Osteoblast (primary cell): ENCODE measurements around the gene DEFB124. TPM values are rescaled to one million over a fixed set of nuclear protein-coding genes. Genes with fewer than 3 reads are reported as not detected.

Experiments
- DNase-seq: peaks from one replicate; pipeline ENCODE4 v3.0.0; 2011; ENCODE audit warnings: low spot score, mixed read lengths; ENCODE audit not compliant: insufficient read length; ENCODE audit errors: missing footprints
- H2AFZ ChIP-seq: 2 replicates; pipeline ENCODE4 v1.6.0; 2011; ENCODE audit warnings: mild to moderate bottlenecking, low read length
- H3K27ac ChIP-seq: 2 replicates; pipeline ENCODE4 v1.5.1; 2011; ENCODE audit warnings: mild to moderate bottlenecking, low read depth, low read length, moderate library complexity
- H3K27me3 ChIP-seq: 2 replicates; pipeline ENCODE4 v1.6.0; 2012; ENCODE audit warnings: mild to moderate bottlenecking, control low read depth, inconsistent platforms, low read length, moderate library complexity; ENCODE audit not compliant: insufficient read depth
- H3K36me3 ChIP-seq: 2 replicates; pipeline ENCODE4 v1.5.1; 2011; ENCODE audit warnings: mild to moderate bottlenecking, low read length, control low read depth, moderate library complexity; ENCODE audit not compliant: insufficient read depth
- H3K4me1 ChIP-seq: 2 replicates; pipeline ENCODE4 v1.5.1; 2011; ENCODE audit warnings: mild to moderate bottlenecking, low read length, control low read depth, moderate library complexity; ENCODE audit not compliant: insufficient read depth
- H3K4me2 ChIP-seq: 2 replicates; pipeline ENCODE4 v1.6.0; 2011; ENCODE audit warnings: mild to moderate bottlenecking, low read length; ENCODE audit not compliant: insufficient read depth
- H3K4me3 ChIP-seq: fragments of 200-600 bp; sonication (generic); 3 replicates; pipeline ENCODE4 v1.5.1; 2012; ENCODE audit warnings: mild to moderate bottlenecking, low read length, inconsistent platforms; ENCODE audit not compliant: insufficient read depth
- H3K79me2 ChIP-seq: 2 replicates; pipeline ENCODE4 v1.6.0; 2012; ENCODE audit warnings: mild to moderate bottlenecking, low read length, control low read depth, inconsistent platforms; ENCODE audit not compliant: insufficient read depth
- H3K9me3 ChIP-seq: 2 replicates; pipeline ENCODE4 v1.5.1; 2011; ENCODE audit warnings: low read depth, low read length, control low read depth
- H4K20me1 ChIP-seq: 2 replicates; pipeline ENCODE4 v1.6.0; 2012; ENCODE audit warnings: mild to moderate bottlenecking, low read length, control low read depth; ENCODE audit not compliant: insufficient read depth
- total RNA-seq: library from RNA; depleted of rRNA; stranded (reverse); fragments of >200 nt; gene quantifications from 2 replicates; pipeline ENCODE4 v1.2.3, GENCODE V29; 2012
- TF ChIP-seq, protein P1 (sequence below): IDR thresholded peaks from 2 replicates; pipeline ENCODE4 v1.5.1; 2011; ENCODE audit warnings: mild to moderate bottlenecking, low read depth, low read length, moderate library complexity; ENCODE audit errors: extremely low read depth

DEFB124 gene
- total RNA-seq, 1 donor: not detected

DNA sequence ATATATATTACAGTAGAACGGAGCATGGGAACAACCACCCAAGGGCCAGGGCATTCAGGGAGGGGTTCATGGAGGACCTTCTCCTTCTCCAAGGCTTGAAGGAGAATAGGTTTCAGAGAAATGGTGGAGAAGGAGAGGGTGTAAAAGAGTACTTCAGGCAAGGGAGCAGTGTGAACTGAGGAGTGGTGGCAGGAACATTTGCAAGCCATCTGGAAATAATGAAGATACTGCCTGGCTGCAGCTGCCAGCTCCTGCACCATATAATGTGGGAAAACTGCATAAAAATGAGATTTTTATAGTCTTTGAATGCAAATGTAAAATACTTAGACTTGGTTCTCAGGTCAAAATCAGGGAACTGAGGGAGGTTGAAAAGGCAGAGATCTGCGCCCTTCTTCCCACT is 59.3 kb downstream of the DEFB124 start:
- H3K27ac ChIP-seq: no peak overlapping the region
- no peaks in the 10 kb centered on the region for H3K36me3 ChIP-seq
- no peaks in the 10 kb centered on the region for H3K4me1 ChIP-seq
- H3K4me2 ChIP-seq: no peak overlapping the region
- no peaks in the 10 kb centered on the region for H3K79me2 ChIP-seq
- H3K4me3 ChIP-seq: no peak overlapping the region
- DNase-seq: no peak
- no peaks in the 10 kb centered on the region for H4K20me1 ChIP-seq
- no peaks in the 10 kb centered on the region for H3K9me3 ChIP-seq
- no peaks in the 10 kb centered on the region for H3K27me3 ChIP-seq
- H2AFZ ChIP-seq: no peak overlapping the region
- TF ChIP-seq, protein P1, sequence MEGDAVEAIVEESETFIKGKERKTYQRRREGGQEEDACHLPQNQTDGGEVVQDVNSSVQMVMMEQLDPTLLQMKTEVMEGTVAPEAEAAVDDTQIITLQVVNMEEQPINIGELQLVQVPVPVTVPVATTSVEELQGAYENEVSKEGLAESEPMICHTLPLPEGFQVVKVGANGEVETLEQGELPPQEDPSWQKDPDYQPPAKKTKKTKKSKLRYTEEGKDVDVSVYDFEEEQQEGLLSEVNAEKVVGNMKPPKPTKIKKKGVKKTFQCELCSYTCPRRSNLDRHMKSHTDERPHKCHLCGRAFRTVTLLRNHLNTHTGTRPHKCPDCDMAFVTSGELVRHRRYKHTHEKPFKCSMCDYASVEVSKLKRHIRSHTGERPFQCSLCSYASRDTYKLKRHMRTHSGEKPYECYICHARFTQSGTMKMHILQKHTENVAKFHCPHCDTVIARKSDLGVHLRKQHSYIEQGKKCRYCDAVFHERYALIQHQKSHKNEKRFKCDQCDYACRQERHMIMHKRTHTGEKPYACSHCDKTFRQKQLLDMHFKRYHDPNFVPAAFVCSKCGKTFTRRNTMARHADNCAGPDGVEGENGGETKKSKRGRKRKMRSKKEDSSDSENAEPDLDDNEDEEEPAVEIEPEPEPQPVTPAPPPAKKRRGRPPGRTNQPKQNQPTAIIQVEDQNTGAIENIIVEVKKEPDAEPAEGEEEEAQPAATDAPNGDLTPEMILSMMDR: no peak

Other genes with a start within 250 kb of the DEFB124 start
- not detected in 2 replicates for gene DEFB115, start 217.5 kb downstream of the DEFB124 start, total RNA-seq
- not detected in 2 replicates for gene DEFB116, start 166.5 kb downstream of the DEFB124 start, total RNA-seq
- not detected in 2 replicates for gene DEFB118, start 106.5 kb downstream of the DEFB124 start, total RNA-seq
- gene DEFB119, start 84.5 kb downstream of the DEFB124 start, total RNA-seq: not detected in 2 replicates
- not detected in 2 replicates for gene DEFB121, start 68.9 kb downstream of the DEFB124 start, total RNA-seq
- not detected in 2 replicates for gene DEFB123, start 34.5 kb downstream of the DEFB124 start, total RNA-seq
- 0.29 TPM in 1 of 2 replicates, not detected in the other for gene REM1, start 161 bp upstream of the DEFB124 start, total RNA-seq
- 85.8 and 91.1 TPM in 2 replicates for gene HM13, start 39.3 kb upstream of the DEFB124 start, total RNA-seq
- 56.3 and 82.5 TPM in 2 replicates for gene ID1, start 130.2 kb upstream of the DEFB124 start, total RNA-seq
- gene COX4I2, start 162.8 kb upstream of the DEFB124 start, total RNA-seq: not detected in 2 replicates
- gene BCL2L1, start 247.7 kb upstream of the DEFB124 start, total RNA-seq: 127 and 136 TPM in 2 replicates